ENCODE measurements around the gene ATOH8.

Gene ATOH8

DNA sequence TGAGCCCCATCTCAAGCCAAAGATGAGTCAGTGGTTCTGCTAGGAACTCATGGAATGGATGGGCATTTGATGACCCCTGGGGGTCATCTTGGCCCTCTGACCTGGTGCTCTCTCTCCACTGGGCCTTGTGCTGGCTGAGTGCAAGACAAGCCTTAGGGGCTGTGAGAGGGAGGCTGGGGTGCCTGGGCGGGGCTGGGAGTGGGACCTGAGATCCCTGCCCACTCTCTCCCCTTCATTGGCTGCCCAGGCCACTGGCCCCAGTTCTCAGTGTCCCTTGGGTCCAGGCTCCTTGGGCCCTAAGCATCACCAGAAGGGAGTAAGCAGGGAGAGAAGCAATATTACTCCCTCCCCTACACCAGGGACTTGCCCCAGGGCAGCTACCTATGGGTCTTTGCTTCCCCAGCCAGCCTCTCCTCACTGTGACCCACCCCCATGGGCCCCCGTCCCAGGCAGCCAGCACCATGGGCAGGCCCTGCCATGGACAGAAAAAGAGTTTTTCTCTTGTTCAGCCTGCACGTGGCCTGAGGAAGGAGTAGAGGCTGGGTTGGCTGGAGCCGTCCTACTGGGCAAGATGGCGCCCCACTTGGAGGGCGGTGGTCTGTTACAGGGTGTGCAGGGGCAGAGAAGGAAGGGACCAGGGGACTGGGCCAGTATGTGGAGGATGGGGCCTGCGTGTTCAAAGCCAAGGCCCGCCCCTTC is 33.6 kb downstream of the ATOH8 start:
- no peak for DNase-seq
- no peak for ATAC-seq

DNA sequence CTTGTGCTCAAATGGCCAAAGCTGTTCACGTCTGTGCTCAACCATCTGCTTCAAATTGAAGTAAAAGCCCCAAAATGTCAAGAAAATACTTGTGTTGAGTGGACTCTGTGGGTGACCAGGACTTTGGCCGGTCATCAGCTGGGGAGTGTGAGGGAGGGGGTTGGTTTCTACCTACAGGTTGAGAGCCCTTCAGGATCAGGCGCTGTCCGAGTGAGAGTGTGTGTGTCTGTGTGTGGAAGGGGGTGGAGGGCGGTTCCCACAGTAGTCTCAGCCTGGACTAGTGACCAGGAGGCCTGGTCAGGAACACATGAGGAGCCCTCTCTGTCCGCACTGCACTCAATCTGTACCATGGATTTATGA is 34.2 kb downstream of the ATOH8 start:
- ATAC-seq (no peak), DNase-seq (no peak)

DNA sequence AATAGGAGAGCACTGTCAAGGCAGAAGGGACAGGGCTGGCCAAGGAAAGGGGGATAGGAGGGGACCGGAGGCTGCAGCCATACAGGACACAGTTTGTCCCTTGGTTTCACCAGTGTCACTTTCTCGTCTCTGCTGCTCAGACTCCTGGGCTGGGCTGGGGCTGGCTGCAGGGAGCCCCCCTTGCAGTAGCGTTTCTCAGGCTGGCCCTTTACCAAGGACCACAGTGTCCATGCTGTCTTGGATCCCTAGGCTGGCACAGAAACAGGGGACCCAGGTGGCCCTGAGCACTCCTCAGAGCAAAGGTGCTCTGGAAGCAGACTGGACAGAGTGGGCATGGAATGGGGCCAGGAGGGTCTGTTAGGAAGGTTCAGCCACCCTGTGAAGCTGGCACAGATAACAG is 34.8 kb downstream of the ATOH8 start:
- ATAC-seq: no peak
- DNase-seq: no peak

DNA sequence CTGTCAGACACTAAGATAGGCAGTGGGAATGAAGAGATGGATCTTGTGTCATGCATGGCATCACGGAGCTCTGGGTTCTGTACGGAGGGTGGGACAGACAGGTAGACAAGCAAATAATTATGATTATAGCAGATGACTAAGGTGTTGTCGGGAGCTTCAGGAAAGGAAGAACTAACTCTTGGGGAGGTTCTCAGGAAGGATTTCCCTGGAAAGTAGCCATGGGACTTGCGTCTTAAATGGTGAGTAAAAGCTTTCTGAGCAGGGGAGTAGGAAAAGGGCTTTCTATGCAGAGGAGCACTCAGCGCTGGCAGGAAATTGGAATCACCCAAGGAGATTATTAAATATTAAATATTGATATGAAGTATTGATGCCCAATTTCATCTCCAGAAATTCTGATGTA is 35.5 kb downstream of the ATOH8 start:
- DNase-seq (no peak), ATAC-seq (no peak)

DNA sequence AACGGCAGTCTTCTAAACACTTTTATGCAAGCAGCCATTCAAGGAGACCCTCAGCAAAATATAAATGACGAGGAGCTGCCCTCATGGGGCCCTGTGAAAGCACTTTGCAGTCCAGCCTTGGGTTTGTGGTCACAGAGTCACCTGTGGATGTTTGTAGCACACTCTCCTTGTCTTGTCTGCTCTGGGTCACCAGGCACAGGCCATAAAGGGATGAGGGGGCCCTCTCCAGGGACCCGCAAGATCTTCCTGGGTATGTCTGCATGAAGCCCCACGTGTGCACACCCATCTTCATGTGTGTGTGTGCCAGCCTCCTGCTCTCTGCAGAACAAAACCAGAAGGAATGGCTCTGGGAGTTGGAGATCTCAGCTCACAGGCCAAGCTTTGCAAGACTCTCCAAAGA is 36.2 kb downstream of the ATOH8 start:
- no peak for ATAC-seq
- DNase-seq: no peak

DNA sequence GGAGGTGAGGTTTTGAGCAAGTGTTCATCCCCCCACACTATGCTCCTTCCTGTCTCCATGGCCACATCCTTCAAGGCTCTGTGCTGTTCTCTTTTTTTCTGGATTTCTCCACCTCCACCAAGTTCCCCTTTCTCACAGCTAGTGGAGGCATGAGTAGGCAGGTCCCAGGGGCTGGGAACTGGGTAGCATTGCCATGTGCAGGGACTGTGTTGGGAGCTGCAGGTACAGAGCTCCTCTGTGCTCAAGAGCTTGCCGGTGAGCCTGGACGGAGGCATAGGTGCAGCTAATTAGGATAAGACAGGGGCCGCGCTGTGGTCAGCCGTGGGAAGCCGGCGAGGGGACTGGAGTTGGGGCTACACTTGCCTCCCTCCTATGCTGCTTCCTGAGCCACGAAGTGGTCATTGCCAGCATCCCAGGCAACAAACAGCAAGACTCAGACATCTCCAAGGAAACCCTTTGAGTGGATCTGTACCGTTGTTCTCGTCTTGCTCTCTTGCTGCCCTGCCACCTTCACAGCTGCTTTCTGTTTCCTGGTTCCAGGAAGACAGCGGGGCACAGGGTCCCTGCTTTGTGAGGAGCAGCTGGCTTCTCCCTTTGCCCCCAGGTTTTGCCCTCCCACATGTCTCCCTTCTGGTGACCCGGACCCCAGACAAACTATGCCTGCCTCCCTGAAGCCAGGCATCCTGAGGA is 36.9 kb downstream of the ATOH8 start:
- DNase-seq (no peak), ATAC-seq (no peak)

DNA sequence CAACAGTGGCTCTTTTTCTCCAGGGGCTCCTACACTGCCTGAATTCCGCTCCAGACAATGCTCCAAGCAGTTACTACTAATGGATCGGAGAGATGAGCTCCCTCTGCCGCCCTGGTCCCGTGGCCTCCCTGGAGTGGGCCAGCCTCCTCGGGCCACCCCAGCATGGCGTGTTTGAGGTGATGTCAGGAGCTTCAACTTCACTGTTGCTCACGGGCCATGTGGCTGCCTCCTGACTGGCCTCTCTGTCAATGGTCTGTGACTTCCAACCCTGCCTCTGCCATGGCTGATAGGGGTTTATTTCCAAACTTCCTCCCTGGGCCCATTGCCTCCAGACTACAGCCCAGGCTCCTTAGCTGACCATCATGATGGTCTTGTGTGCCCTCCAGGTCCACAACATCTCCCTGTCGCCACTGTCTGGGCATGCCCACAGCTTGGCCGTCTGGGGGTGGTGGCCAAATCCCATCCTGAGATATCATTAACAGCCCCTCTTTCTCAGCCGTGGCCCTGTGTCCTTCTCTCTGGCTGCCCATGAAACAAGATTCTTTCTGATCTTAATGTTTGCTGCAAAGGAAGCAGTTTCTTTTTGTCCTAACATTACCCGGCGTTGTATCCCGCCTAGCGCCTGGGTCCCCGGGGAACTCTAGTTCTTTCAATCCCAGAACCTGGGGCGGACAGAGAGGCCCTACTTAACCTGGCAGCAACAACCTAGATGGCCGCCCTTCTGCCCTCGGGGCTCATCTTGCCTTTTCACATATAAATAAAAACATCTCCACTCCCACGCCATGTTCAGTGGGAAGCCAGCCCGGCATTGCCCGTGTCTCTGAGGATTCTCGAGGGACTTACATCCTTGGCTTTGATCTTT is 38.1 kb downstream of the ATOH8 start:
- no peak for DNase-seq
- ATAC-seq: no peak

DNA sequence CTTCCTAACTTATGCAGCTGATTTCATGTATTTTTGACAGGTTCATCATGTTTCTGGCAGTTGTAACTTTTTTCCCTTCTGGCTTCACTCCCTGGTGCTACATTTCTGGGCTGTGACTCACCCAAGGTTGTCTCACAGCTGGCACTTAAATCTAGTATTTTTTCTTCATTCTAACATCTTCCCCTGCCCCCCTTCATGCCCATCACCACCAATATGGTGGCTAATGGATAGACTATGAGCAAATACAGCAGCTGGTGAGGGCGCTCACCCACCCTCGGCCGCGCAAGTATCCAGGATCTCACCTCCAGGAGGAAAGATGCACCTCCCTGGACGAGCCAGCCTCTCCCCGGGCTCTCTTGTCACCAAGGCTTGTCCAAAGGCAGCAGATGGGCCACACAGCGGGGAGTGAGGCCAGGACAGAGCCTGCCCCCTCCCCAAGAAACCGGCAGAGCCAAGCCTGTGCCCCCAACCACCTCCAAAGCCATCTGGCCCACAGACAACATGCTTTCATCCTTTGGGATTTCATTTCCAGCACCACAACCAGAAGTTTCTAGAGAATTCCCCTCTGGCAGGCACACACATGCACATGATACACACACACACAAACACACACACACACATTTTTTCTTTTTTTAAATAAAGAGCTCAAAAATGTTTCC is 39.1 kb downstream of the ATOH8 start:
- ATAC-seq (no peak), DNase-seq (no peak)

DNA sequence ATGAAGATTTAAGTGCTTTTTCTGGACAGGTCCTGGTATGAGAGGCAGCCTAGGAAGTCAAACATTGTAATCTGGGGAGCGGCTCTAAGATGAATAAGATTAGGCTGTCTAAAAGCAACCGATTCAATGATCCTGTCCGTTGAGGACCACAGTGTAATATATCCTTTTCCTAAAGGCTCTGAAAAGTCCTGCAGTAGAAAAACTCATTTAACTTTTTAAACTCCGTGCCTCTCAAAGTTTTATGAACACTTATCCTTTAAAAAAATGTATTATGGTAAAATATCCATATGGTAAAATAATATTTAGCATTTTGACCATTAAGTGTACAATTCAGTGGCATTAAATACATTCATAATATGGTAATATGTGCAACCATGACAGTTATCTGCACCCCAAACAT is 39.8 kb downstream of the ATOH8 start:
- ATAC-seq: no peak
- no peak for DNase-seq

DNA sequence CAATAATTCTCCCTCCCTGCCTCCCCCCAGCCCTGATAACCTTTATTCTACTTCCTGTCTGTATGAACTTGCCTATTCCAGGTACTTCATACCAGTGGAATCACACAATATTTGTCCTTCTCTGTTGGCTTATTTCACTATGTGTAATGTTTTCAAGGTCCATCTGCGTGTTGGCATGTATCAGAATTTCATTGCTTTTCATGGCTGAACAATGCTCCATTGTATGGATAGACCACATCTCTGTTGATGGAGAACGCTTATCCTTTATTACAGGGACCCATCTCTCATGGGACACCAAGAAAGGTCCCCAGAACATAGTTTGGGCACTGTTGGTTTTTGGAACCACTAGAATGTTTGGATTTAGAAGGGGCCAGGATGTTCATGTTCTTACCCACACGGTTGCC is 40.2 kb downstream of the ATOH8 start:
- no peak for DNase-seq
- no peak for ATAC-seq

DNA sequence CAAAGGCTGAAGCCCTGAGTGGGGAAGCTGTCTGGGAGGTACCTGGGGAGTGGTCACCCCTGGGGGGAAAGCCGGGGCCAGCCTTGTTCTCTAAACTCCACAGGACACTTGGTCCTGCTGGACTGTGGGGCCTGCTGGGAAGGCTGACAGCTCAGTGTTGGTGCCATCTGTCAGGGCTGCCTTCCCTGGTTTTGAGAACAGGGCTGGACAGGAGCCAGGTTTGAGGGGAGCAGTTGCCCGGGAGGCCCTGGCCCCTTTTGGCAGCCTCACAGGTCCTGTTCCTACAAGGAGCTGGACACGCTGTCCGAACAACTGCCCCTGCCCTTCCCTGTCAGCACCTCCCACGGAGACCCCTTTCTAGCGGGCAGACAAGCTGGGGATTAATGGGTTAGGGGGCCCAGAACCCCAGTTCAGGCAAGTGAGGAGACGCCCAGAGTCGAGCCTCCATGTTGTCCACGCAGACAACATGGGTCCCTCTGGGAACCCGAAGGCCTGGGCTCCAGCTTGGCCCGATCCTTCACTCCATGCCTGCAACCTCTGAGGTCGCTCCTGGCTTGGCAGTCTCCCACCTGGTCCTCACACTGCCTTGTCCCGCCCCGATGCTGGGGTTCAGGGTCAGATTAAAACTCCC is 40.8 kb downstream of the ATOH8 start:
- no peak for DNase-seq
- ATAC-seq: no peak

DNA sequence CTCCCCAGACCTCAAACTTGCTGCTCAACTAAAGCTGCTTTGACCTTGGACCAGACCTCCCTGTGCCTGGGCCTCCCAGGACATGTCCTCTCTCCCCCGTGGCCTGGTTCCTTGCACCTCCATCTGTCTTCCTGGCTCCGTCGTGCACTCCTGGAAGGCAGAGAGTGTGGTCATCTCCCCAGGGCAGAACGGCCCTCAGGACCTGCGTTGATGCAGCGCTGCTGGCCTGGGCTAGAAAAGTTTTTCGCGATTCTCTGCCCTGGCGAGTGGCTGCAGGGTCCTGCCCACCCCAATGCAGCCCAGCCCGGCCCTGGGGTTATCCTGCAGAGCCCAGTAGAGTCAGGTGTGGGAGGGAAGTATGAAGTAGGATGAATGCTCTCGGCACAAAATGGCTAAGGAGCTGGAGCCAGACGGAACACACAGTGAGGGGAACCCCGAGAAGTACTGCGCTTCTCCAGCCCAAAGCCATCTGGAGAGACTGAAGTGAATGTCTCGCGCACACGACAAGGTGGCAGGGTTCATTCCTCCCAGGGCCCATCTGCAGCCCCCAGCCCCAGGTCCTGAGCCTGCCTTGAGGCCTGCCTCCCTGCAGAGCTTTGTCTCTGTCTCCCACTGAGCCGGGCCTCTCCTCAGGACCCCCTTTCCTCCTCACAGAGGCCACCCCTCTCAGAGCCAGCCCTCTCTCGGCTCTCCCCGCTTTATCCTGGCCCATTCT is 41.7 kb downstream of the ATOH8 start:
- ATAC-seq (no peak), DNase-seq (no peak)

DNA sequence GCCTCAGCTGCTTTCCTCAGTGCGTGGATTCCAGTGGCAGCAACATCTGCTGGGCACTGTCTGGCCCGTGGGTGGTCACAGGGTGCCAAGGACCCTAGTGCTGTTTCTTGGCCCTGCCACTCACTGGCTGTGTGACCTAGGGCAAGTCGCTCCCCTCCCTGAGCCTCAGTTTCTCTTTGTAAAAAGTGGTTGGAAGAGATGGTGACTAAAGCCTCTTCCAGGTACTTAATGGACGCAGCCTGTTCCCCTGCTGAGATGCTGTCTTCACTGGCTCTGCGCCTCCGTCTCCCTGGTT is 42.2 kb downstream of the ATOH8 start:
- DNase-seq (no peak), ATAC-seq (no peak)

DNA sequence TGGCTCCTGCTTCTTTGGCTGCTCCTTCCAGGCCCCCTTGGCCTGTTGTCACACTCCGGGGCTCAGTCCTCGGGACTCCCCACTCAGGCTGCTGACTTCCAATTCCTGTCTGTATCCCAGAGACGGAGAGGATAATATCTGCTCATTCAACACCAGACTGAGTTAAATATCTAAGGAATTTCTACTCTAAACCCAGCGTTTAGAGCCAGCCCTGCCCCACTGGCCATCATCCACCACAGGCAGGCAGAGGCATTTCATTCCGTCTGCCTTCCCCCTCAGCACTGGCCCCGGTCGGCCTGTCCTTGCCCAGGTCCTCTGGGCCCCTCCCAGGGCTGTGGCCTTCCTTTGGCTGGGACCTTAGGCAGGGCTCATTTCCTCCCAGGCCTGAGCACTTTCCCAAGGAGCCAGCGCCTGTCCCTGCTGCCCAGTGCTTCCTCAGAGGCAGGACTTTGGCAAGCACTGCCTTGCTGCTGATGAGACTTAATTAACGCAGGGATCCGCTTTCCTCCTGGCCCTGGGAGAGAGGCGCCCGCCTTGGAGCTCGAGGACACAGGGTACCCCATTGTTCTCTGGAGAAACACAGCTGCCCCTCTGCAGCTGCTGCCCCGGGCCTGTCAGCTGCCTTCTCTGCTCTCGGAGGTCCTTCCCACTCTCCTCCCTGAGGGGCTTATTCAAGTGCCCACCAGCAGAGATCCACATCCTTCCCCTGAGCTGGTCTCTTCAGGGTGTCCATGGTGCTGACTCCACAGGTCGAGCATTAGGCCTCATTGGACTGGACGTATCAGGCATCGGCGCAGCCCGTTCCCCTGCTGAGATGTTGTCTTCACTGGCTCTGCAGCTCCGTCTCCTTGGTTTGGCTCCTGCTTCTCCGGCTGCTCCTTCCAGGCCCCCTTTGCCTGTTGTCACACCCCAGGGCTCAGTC is 42.8 kb downstream of the ATOH8 start:
- DNase-seq: no peak
- ATAC-seq: no peak

DNA sequence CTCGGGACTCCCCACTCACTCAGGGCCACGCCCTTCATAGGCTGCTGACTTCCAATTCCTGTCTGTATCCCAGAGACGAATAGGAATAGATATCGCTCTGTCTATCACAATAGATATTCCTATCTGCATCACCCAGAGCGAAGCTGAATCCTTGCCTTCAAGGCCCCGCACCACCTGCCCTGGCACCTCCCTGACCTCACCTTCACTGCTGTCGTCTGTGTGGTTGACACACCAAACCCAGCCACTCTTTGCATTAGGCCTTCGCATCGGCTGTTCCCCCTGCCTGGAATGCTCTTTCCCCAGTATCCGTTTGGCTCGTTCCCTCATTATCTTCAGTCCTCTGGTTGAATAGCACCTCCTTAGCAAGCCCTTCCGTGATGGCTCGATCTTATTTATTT is 43.5 kb downstream of the ATOH8 start:
- ATAC-seq (no peak), DNase-seq (no peak)

DNA sequence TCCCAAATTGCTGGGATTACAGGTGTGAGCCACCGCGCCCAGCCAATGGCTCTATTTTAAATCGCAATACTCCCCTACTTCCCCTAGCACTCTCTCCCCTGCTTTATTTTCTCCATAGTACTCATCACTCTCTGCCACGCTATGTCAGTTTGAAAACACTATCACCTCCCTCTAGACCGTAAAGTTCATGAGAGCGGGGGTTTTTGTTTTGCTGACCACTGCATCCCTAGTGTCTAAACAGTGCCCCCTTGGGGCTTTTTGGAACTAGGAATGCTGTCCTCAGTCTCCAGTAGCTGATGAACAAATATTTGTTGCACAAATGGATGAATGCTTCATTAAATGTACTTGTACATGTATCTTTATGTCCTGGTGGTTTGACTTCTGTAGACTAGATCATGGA is 44.1 kb downstream of the ATOH8 start:
- DNase-seq (no peak), ATAC-seq (no peak)

DNA sequence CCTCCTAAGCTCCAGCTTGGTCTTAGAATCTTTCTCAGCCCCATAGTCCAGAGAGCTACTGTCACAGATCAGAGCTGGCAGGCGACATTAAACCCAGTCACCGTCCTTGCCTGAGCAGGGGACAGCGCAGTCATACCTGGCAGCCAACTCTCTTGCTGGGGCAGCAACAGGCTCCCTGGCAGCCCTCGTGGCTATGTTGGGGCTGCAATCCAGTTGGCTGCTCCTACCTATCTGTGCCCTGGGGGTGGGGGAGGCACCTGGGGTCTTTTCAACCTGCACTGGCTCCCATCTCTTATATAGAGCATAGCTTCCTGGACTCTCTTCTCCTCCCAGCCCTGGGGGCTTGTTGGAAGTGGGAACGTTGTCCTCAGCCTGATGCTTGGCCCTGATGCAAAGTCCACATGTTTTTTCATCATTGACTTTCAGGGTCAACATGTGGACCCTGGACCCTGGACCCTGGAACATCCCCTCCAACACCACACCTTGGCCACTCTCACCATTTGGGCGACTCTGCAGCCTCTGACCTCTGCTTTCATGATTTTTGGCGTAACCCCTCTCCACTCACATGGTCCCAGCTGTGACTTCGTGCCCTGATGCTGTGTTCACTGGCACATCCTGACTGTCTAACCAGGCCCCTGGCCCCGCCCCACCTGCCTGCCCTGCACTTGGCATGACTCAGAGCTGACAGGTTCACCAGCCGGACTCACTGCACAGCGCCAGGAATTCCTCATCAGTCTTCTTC is 45.6 kb downstream of the ATOH8 start:
- ATAC-seq: no peak
- no peak for DNase-seq

DNA sequence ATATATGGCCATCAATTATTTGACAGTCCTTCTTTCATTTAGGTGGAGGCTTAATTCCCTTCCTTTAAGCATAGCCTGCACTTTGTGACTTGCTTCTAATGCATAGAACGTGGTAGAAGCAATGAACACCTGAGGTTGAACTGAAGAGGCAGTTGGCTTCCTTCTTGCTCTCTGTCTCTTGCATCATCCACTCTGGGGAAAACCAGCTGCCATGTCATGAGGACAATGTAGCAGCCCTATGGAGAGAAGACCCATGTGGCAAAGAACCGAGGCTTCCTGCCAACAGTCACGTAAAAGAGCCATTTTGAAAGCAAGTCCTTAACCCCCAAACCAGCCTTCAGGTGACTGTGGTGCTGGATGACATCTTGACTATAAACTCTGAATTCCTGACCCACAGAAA is 46.8 kb downstream of the ATOH8 start:
- DNase-seq: no peak
- ATAC-seq: no peak

DNA sequence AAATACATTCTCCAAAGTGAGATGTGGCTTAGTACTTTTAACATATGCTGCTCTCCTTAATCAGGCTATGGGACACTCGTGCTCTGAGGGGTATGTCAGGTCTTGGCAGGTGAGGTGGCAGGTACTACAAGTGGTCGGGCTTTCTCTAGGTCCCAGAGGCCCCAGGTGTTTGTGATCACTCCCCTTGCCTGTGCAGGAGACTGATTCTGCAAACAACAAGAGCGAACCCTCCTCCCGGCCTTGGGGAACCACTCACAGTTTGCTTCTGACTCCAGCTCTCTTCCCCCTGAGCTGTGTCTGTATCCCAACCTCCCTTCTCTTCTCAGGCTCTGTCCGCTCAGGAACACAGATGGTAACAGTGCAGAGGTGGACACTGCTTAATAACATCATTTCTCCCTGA is 48.1 kb downstream of the ATOH8 start:
- DNase-seq (no peak), ATAC-seq (no peak)
